ENCODE results near the gene MIB2. TPM values are rescaled to one million over a fixed set of nuclear protein-coding genes. Genes with fewer than 3 reads are reported as not detected.

Gene MIB2
- total RNA-seq, 1 donor from 2014 or later = 32.7 TPM

DNA sequence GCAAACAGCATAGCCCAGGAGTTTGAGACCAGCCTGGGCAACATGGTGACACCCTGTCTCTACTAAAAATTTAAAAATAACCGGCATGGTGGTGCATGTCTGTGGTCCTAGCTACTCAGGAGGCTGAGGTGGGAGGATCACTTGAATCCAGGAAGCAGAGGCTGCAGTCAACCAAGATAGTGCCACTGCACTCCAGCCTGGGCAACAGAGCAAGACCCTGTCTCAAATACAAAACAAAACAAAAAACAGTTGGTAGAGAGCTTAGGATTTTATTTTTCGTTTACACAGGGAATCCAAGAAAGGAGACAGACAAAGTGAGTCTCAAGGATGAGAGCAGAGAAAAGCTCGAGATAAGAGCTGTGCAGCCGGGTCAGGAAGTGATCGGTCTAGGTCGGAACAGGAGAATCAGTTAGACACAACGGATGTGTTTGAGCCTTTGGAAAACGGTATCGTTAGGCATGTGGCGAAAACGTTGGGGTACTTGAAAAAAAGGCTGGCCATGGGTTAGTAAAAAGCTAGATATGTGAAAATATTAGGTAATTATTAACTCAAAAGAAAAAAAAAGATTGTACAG, 1.7 kb upstream of the MIB2 start:
- Mint-ChIP-seq H3K27ac (peak overlapping the region; percentile 97), H3K27me3 (ENCODE audit: low read depth) (no peaks in the 10 kb centered on the region), H3K36me3 (ENCODE audit: low read depth) (peaks cover 17% of the 10 kb centered on the region), H3K4me1 (ENCODE audit: low read depth) (peaks cover 25% of the 10 kb centered on the region), H3K9me3 (no peaks in the 10 kb centered on the region), H3K4me3 (ENCODE audit: low read depth) (peak overlapping the region; percentile 96)
- intact Hi-C loops (cut with micrococcal nuclease) = loop anchor here (2.0 kb wide), 2 partner anchors 39 to 45 kb away; partner anchors contain the start of genes CDK11B and SSU72
- DNase-seq (ENCODE audit: low spot score) = no peak

DNA sequence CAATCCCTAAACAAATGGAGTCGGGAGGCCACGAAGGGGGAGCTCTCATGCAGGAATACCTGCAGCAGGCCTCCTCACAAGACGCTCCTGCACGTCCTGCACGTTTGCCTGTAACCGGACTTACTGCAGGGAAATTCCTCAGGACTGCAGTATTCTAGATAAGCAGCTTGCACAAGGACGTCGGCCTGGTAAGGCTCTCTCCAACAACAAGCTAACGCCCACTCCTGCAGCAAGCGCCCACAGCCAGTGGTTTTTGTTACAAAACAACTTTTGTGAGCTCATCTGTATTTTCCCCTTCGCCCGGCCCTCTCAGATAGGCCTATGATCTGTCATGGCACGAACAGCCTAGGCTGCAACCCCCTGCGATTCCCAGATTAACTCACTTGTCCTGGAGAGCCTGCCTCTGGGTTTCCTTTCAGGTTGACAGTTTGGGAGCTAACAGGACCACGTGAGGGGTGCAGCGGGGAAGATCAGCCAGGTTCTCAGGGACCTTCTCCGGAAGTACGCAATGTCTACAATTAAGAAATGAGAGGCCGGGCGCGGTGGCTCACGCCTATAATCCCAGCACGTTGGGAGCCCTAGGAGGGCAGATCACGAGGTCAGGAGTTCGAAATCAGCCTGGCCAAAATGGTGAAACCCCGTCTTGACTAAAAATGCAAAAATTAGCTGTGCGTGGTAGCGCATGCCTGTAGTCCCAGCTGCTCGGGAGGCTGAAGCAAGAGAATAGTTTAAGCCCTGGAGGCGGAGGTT, 921 bp upstream of the MIB2 start:
- DNase-seq (ENCODE audit: low spot score) = peak; percentile 43
- Mint-ChIP-seq H3K27ac (peak overlapping the region; percentile 97), H3K4me3 (ENCODE audit: low read depth) (peak overlapping the region; percentile 96), H3K36me3 (ENCODE audit: low read depth) (peaks cover 17% of the 10 kb centered on the region), H3K27me3 (ENCODE audit: low read depth) (no peaks in the 10 kb centered on the region), H3K4me1 (ENCODE audit: low read depth) (peaks cover 25% of the 10 kb centered on the region), H3K9me3 (no peaks in the 10 kb centered on the region)
- intact Hi-C loops (cut with micrococcal nuclease) = loop anchor here (2.0 kb wide), 2 partner anchors 40 to 44 kb away; partner anchors contain the start of genes CDK11B and SSU72

DNA sequence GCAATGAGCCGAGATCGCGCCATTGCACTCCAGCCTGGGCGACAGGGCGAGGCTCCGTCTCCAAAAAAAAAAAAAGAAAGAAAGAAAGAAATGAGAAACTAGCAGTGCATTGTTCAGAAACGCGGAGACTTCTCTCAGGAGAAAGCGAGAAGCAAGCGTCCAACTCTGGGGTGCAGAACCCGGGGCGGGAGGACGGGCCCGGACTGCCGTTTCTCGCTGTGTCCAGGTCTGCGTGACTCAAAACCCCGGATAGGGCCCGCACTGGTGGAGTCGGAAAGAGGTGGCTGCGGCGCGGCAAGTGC, 395 bp upstream of the MIB2 start:
- no peak for DNase-seq (ENCODE audit: low spot score)
- Mint-ChIP-seq H3K9me3 (no peaks in the 10 kb centered on the region), H3K27ac (peak overlapping the region; percentile 97), H3K4me1 (ENCODE audit: low read depth) (peaks cover 25% of the 10 kb centered on the region), H3K4me3 (ENCODE audit: low read depth) (peak overlapping the region; percentile 96), H3K27me3 (ENCODE audit: low read depth) (no peaks in the 10 kb centered on the region), H3K36me3 (ENCODE audit: low read depth) (peaks cover 17% of the 10 kb centered on the region)
- intact Hi-C loops (cut with micrococcal nuclease) = loop anchor here (2.0 kb wide), 2 partner anchors 40 to 44 kb away; partner anchors contain the start of genes CDK11B and SSU72

DNA sequence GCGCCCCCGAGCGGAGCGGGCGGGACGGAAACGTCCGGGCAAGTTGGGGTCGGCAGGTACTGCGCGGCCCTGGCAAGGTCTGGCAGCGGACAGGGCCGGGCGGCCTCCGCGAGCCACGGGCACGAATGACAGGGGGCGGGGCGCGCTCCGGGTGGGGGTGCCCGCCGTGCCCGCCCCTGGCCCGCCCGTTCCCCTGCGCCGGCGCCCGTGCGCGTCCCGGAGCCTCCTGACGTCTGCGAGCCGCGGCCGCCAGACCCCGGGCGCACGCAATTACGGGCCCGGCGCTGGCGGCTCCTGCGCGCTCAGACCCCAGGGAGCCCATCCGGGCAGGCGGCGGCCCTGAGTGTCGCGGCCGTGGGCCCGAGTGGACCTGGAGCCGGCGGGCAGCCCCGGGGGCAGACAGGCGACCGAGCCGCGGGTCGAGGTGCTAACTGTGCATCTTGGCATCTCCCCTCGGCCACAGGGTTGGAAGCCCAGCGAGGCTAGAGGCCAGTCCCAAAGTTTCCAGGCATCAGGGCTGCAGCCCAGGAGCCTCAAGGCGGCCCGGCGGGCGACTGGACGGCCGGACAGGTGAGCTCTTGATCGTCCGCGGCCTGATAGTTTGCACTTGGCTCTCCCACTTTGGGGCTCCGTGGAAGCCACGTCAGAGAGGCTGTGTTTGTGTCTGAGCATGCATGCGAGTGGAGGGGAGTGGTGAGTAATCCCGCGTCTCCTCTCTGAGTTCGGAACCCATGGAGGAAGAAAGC, 918 bp downstream of the MIB2 start:
- H3K36me3 Mint-ChIP-seq (ENCODE audit: low read depth) = peaks cover 17% of the 10 kb centered on the region
- intact Hi-C loops (cut with micrococcal nuclease) = no loop called here
- peak; percentile 40 for DNase-seq (ENCODE audit: low spot score)
- peaks cover 25% of the 10 kb centered on the region for H3K4me1 Mint-ChIP-seq (ENCODE audit: low read depth)
- H3K4me3 Mint-ChIP-seq (ENCODE audit: low read depth) = peak overlapping the region; percentile 86
- H3K9me3 Mint-ChIP-seq = no peaks in the 10 kb centered on the region
- no peaks in the 10 kb centered on the region for H3K27me3 Mint-ChIP-seq (ENCODE audit: low read depth)
- H3K27ac Mint-ChIP-seq = peak overlapping the region; percentile 71

DNA sequence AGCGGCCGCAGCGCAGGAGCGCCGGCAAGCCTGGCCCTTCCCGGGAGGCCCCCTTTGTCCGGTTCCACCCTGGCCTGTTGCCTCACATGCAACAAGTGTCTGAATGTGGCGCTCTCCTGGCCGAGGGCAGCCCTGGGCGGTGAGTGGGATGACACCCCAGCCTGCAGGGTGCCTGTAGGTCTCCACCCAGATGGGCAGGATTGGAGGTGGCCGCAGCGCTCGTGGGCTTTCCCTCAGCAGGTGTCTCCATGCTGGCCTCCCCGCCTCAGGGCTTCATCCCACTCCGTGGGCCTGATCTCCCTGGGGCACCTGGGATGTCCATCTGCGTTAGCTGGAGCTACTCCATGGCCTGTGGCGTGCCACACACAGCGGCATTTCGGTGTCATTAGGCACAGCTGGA, 1.5 kb downstream of the MIB2 start:
- no peak for DNase-seq (ENCODE audit: low spot score)
- H3K9me3 Mint-ChIP-seq = no peaks in the 10 kb centered on the region
- peaks cover 17% of the 10 kb centered on the region for H3K36me3 Mint-ChIP-seq (ENCODE audit: low read depth)
- intact Hi-C loops (cut with micrococcal nuclease) = no loop called here
- H3K27ac Mint-ChIP-seq = peak overlapping the region; percentile 22
- H3K4me3 Mint-ChIP-seq (ENCODE audit: low read depth) = peak overlapping the region; percentile 86
- peaks cover 25% of the 10 kb centered on the region for H3K4me1 Mint-ChIP-seq (ENCODE audit: low read depth)
- H3K27me3 Mint-ChIP-seq (ENCODE audit: low read depth) = no peaks in the 10 kb centered on the region

DNA sequence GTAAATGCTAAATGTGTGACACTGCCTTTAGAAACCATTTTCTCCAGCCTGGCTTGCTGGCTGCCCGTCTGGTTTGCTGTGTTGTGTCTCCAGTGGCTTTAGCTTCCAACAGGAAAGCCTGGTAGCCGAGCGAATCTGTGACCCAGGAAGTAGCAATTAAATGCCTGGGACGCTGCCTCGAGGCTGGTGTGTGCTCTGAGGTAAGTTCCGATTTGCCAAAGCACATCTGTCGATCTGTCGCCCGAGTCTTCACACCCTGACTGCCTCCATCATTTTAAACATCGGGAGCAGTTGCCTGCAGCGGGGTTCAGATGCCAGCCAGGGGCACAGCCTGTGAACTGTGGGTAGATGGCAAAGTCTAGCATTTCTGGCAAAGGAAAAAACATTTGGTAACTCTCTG, 2.2 kb downstream of the MIB2 start:
- no peak for DNase-seq (ENCODE audit: low spot score)
- H3K27me3 Mint-ChIP-seq (ENCODE audit: low read depth) = no peaks in the 10 kb centered on the region
- peaks cover 25% of the 10 kb centered on the region for H3K4me1 Mint-ChIP-seq (ENCODE audit: low read depth)
- intact Hi-C loops (cut with micrococcal nuclease) = no loop called here
- H3K27ac Mint-ChIP-seq = peak overlapping the region; percentile 22
- H3K4me3 Mint-ChIP-seq (ENCODE audit: low read depth) = peak overlapping the region; percentile 86
- no peaks in the 10 kb centered on the region for H3K9me3 Mint-ChIP-seq
- H3K36me3 Mint-ChIP-seq (ENCODE audit: low read depth) = peaks cover 13% of the 10 kb centered on the region

DNA sequence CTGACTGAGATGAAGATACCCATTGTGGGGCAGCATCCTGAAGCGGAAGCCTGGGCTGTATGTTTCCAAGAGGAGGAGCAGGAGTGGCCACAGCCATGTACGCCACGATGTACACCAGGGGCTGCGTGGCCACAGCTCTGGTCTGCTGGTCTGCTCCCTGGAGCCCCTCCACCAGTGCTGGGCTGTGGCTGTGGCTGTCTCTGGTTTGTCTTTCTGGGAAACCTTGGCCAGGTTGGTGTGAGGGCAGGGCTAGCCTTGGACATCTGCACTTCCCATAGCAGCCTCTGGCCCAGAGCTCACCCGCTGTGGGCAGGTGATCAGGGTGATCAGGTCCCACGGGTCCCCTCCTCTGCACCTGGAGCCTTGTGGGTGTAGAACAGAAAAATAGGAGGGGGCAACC, 2.6 kb downstream of the MIB2 start:
- Mint-ChIP-seq H3K36me3 (ENCODE audit: low read depth) (peaks cover 13% of the 10 kb centered on the region), H3K4me3 (ENCODE audit: low read depth) (peak overlapping the region; percentile 86), H3K9me3 (no peaks in the 10 kb centered on the region), H3K4me1 (ENCODE audit: low read depth) (peaks cover 25% of the 10 kb centered on the region), H3K27ac (no peak overlapping the region), H3K27me3 (ENCODE audit: low read depth) (no peaks in the 10 kb centered on the region)
- intact Hi-C loops (cut with micrococcal nuclease) = no loop called here
- no peak for DNase-seq (ENCODE audit: low spot score)

DNA sequence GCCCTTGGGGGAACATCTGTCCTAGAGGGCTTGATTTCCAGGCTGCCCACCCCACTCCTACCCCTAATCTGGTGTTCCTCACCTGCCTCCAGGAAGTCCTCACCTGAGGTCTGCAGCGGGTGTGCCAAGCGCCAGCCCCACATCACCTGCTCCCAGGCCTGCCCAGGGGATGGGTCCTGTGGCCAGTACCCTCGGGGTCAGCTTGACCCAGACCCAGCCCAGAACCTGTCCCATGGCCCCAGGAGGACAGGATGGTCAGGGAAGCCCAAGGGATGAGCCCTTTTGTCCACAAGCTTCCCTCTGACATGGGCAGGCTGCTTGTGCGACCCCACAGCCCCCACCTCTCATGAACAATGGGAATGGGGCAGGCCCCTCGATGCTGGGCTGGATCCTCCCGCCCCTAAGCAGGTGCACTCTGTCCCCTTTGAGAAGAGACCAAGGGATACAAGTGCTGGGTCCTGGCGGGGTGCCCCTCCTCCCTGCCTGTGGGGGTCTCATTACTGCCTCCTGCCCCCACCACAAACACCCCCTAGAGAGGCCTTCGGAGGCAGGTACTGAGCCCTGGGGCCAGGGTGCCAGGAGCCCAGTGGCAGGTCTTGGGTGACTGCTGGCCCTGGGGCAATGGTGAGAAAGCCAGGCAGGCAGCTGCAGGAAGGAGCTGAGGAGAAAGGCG, 3.2 kb downstream of the MIB2 start:
- peak overlapping the region; percentile 5 for H3K4me3 Mint-ChIP-seq (ENCODE audit: low read depth)
- intact Hi-C loops (cut with micrococcal nuclease) = no loop called here
- H3K4me1 Mint-ChIP-seq (ENCODE audit: low read depth) = peaks cover 24% of the 10 kb centered on the region
- DNase-seq (ENCODE audit: low spot score) = no peak
- no peaks in the 10 kb centered on the region for H3K27me3 Mint-ChIP-seq (ENCODE audit: low read depth)
- peaks cover 12% of the 10 kb centered on the region for H3K36me3 Mint-ChIP-seq (ENCODE audit: low read depth)
- H3K27ac Mint-ChIP-seq = no peak overlapping the region
- no peaks in the 10 kb centered on the region for H3K9me3 Mint-ChIP-seq

DNA sequence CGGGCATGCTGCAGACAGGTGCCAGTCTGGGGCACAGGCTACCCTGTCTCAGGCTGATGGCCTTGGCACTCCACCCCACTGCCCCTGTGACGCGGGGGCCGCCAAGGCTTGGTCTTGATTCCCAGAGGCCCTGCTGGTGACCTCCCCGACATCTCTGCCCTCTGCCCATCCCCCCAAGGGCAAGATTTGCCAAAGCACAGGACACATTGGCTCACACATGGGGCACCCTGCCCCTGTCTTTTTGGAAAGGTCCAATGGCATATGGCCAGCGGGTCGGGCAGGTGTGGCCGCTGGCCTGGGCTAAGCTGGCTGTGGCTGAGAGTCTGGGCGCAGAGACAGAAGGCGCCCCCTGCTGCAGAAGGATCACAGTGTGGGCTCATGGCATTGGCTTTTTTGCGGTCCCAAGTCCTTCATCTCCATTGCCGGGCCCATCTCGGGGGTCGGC, 4.6 kb downstream of the MIB2 start:
- Mint-ChIP-seq H3K4me3 (ENCODE audit: low read depth) (no peak overlapping the region), H3K4me1 (ENCODE audit: low read depth) (peaks cover 10% of the 10 kb centered on the region), H3K27me3 (ENCODE audit: low read depth) (no peaks in the 10 kb centered on the region), H3K27ac (no peak overlapping the region), H3K9me3 (no peaks in the 10 kb centered on the region), H3K36me3 (ENCODE audit: low read depth) (peaks cover 3% of the 10 kb centered on the region)
- intact Hi-C loops (cut with micrococcal nuclease) = no loop called here
- DNase-seq (ENCODE audit: low spot score) = no peak

DNA sequence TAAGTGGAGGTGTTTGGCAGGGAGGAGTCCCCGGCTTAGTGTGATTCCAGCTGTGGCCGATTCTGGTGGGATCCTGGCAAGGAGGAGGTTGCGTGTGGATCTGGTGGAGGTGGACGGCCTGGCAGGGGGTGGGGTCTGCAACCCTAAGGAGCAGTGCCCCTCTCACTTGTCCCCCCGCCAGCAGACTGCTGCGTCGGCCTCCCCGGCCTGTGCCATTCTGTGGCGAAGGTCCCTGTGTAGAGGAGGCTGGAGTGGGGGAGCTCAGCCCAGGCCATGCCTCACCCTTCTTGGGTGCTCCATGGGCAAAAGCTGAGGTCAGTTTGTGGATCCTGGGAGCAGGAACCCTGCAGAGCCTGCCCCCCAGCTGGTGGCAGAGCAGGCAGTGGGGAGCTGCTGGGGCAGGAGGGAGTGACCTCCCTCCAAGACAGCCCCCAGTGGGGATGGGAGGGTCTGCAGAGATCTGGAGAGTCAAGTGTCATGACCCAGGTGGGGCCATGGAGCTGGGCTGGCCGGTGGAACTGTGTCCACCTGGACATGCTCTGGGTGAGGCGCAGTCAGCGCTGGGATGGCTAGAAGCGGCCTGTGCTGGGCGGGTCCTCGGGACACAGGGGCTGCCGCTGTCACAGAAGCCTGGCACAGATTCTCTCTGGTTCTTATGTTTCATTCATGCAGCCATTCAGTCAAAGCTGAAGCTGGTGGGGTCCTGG, 5.3 kb downstream of the MIB2 start:
- H3K9me3 Mint-ChIP-seq = no peaks in the 10 kb centered on the region
- DNase-seq (ENCODE audit: low spot score) = no peak
- no peak overlapping the region for H3K4me3 Mint-ChIP-seq (ENCODE audit: low read depth)
- no peak overlapping the region for H3K27ac Mint-ChIP-seq
- H3K4me1 Mint-ChIP-seq (ENCODE audit: low read depth) = peaks cover 8% of the 10 kb centered on the region
- H3K27me3 Mint-ChIP-seq (ENCODE audit: low read depth) = no peaks in the 10 kb centered on the region
- peaks cover 3% of the 10 kb centered on the region for H3K36me3 Mint-ChIP-seq (ENCODE audit: low read depth)
- intact Hi-C loops (cut with micrococcal nuclease) = no loop called here

DNA sequence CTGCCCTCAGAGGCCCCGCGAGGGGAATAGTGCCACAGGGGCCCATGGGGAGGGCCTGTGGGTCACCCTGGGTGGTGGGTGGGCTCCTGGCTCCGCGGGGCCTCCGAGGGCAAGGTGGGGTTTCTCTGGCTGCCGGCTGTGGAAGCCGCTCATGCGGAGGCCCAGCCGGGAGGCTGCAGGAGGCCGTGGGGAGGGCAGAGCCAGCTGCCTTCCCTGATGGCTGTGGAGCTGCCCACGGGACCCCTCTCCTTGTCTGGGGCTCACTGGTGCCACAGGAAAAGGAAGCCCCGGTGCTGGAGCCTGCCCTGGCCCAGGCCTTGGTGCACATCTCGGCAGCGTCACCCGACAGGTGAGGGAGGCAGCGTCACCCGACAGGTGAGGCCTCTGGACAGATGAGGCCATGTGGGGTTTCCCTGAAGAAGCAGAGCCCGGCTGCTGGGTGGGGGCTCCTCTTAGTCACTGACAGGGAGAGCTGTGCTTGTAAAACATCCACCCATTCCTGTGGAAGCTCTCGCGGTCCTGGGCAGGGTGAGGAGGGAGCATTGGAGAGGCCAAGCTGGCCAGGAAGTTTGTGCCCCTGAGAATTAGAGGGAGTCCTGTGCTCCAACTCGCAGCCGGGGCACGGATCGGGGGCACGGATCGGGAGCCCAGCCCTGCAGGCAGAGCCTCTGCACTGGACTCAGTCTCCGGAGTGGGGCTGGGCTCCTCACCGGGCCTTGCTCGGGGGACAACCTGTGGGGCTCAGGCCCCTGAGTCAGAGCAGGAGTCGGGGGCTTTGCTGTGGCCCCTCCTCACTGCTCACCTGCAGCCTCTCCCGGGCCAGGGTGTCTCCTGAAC, 6.1 kb downstream of the MIB2 start:
- no peak overlapping the region for H3K27ac Mint-ChIP-seq
- no peaks in the 10 kb centered on the region for H3K9me3 Mint-ChIP-seq
- no peaks in the 10 kb centered on the region for H3K27me3 Mint-ChIP-seq (ENCODE audit: low read depth)
- DNase-seq (ENCODE audit: low spot score) = no peak
- peaks cover 3% of the 10 kb centered on the region for H3K36me3 Mint-ChIP-seq (ENCODE audit: low read depth)
- intact Hi-C loops (cut with micrococcal nuclease) = no loop called here
- H3K4me3 Mint-ChIP-seq (ENCODE audit: low read depth) = no peak overlapping the region
- H3K4me1 Mint-ChIP-seq (ENCODE audit: low read depth) = peaks cover 8% of the 10 kb centered on the region

Data from activated T-helper 2 cell treated with anti-CD3 and anti-CD28 coated beads, Interferon-gamma antibody, Interleukin-2, Interleukin-4, amounts not matched to agents 10 μg/mL and 5 μg/mL and 100 μg/mL, durations not matched to agents 14 hours and 24 hours and 36 hours (primary cell).